IPS DF 4.7 (cell line): ENCODE results near the gene RPH3AL.
"Not testable (repeated sequence)": the region's sequence is repeated elsewhere in the genome, so short reads cannot be mapped to it uniquely, and the experiment has no call there.

Experiments used
- DNase-seq: peaks from one replicate; pipeline ENCODE4 v3.0.0-alpha.2; 2013; ENCODE audit warnings: low spot score; ENCODE audit errors: extremely low read depth

The RPH3AL gene

GRCh38 chr17:181245-182049 is 171.2 kb downstream of the RPH3AL start, which contains the start of gene DOC2B:
Gene DOC2B (minus strand): TSS chr17:181650. CDS start chr17:181479, 171 bp downstream.
- no peak for DNase-seq

GRCh38 chr17:180381-181244 is 172.0 kb downstream of the RPH3AL start:
- no peak for DNase-seq

- no peak for DNase-seq
Observed at GRCh38 chr17:179781-180380, 172.7 kb downstream of the RPH3AL start.

- DNase-seq, result no peak
Observed at GRCh38 chr17:179066-179432, 173.6 kb downstream of the RPH3AL start.

GRCh38 chr17:178292-179065 is 174.1 kb downstream of the RPH3AL start:
- no peak for DNase-seq

- no peak for DNase-seq
Observed at GRCh38 chr17:177762-178161, 174.8 kb downstream of the RPH3AL start.

- DNase-seq, result no peak
Observed at GRCh38 chr17:177155-177554, 175.5 kb downstream of the RPH3AL start.

GRCh38 chr17:173166-173911 is 179.3 kb downstream of the RPH3AL start:
- no peak for DNase-seq

- DNase-seq, result no peak
Observed at GRCh38 chr17:172401-172800, 180.2 kb downstream of the RPH3AL start.

- no peak for DNase-seq
Observed at GRCh38 chr17:171871-172270, 180.7 kb downstream of the RPH3AL start.

- DNase-seq, result no peak
Observed at GRCh38 chr17:170130-170670, 182.4 kb downstream of the RPH3AL start.

GRCh38 chr17:168614-169013 is 184.0 kb downstream of the RPH3AL start:
- DNase-seq, result not testable (repeated sequence)

- no peak for DNase-seq
Observed at GRCh38 chr17:165939-166338, 186.7 kb downstream of the RPH3AL start.

- no peak for DNase-seq
Observed at GRCh38 chr17:164303-165235, 188.0 kb downstream of the RPH3AL start.

GRCh38 chr17:163514-164098 is 189.0 kb downstream of the RPH3AL start:
- no peak for DNase-seq

- no peak for DNase-seq
Observed at GRCh38 chr17:162689-163088, 189.9 kb downstream of the RPH3AL start.
